DMS79 treated with DMSO at 0.1 percent for 48 hours (cell line): ENCODE measurements around the gene PRDM15.
A peak's percentile ranks its signal among the peaks of the same experiment; 100 is the strongest.

ENCODE experiments used
- DNase-seq: peaks from one replicate; lab custom pipeline; 2025; lab: John Stamatoyannopoulos, UW

PRDM15 gene

GRCh38 chr21:41879190-41879998, at the start of gene PRDM15:
TSS of gene PRDM15 (minus strand) at chr21:41879344. CDS start at chr21:41860363, 18,981 bp downstream.
- peak; percentile 73 for DNase-seq

GRCh38 chr21:41928621-41929220, 49.6 kb upstream of the PRDM15 start:
- DNase-seq = no peak

GRCh38 chr21:41927727-41928409, 48.7 kb upstream of the PRDM15 start:
- DNase-seq = no peak

GRCh38 chr21:41926807-41927171, 47.6 kb upstream of the PRDM15 start:
- peak; percentile 78 for DNase-seq

- DNase-seq = peak; percentile 84
These were observed 47.1 kb upstream of the PRDM15 start for GRCh38 chr21:41926117-41926806.

GRCh38 chr21:41925767-41926116, 46.6 kb upstream of the PRDM15 start:
- DNase-seq = peak; percentile 52

- DNase-seq = peak; percentile 15
These were observed 45.2 kb upstream of the PRDM15 start for GRCh38 chr21:41924368-41924754.

- no peak for DNase-seq
These were observed 44.7 kb upstream of the PRDM15 start for GRCh38 chr21:41923631-41924367.

GRCh38 chr21:41923186-41923585, 44.0 kb upstream of the PRDM15 start:
- DNase-seq = no peak

- no peak for DNase-seq
These were observed 41.9 kb upstream of the PRDM15 start for GRCh38 chr21:41921021-41921420.

- no peak for DNase-seq
These were observed 41.3 kb upstream of the PRDM15 start for GRCh38 chr21:41920476-41920875.

GRCh38 chr21:41919666-41920398, 40.7 kb upstream of the PRDM15 start:
- no peak for DNase-seq

GRCh38 chr21:41918561-41919358, 39.6 kb upstream of the PRDM15 start:
- no peak for DNase-seq

- no peak for DNase-seq
These were observed 38.4 kb upstream of the PRDM15 start for GRCh38 chr21:41917531-41917930.

GRCh38 chr21:41916888-41917433, 37.8 kb upstream of the PRDM15 start:
- DNase-seq = no peak

- DNase-seq = no peak
These were observed 35.8 kb upstream of the PRDM15 start for GRCh38 chr21:41914965-41915364.

- DNase-seq = no peak
These were observed 35.2 kb upstream of the PRDM15 start for GRCh38 chr21:41914358-41914757.

GRCh38 chr21:41913230-41913629, 34.1 kb upstream of the PRDM15 start:
- no peak for DNase-seq

- DNase-seq = no peak
These were observed 29.7 kb upstream of the PRDM15 start for GRCh38 chr21:41908829-41909228.
